IMR-90 (cell line): ENCODE results near the gene SELENOS. TPM values are rescaled to one million over a fixed set of nuclear protein-coding genes. Genes with fewer than 3 reads are reported as not detected.

ENCODE experiments used
- ATAC-seq: fragments of 200-7000 bp; cut with Tn5 transposase; 2 replicates; pipeline ENCODE4 v1.9.1; 2020; ENCODE audit warnings: low read depth, mild to moderate bottlenecking, moderate library complexity
- BruUV-seq: library from RNA; stranded (reverse); fragments of 400-500 nt; replicated peaks from 2 replicates; lab custom pipeline; 2021; lab: Mats Ljungman, UMichigan
- CTCF ChIA-PET: fragments of 300-600 bp; formaldehyde crosslinking; extraction: SDS; loops from one replicate; lab custom pipeline; 2021; ENCODE audit warnings: antibody characterized with exemption; lab: Yijun Ruan, JAX
- POLR2A ChIA-PET: fragments of 300-600 bp; sonication (Branson Sonifier 250); formaldehyde crosslinking; loops from one replicate; lab custom pipeline; 2022; ENCODE audit warnings: antibody characterized with exemption; ENCODE audit not compliant: unreplicated experiment; lab: Charles Lee
- DNase-seq: peaks from one replicate; pipeline ENCODE4 v3.0.0; 2013
- H2AFZ ChIP-seq: replicated peaks from 2 replicates; pipeline ENCODE3; 2013; ENCODE audit warnings: low read length, mild to moderate bottlenecking; ENCODE audit not compliant: poor library complexity
- H2AK5ac ChIP-seq: 2 replicates; pipeline ENCODE4 v1.6.1; 2013; ENCODE audit warnings: low read depth, low read length, inconsistent platforms
- H2AK9ac ChIP-seq: replicated peaks from 2 replicates; pipeline ENCODE3; 2013; ENCODE audit warnings: mild to moderate bottlenecking, low read depth, low read length, moderate library complexity; ENCODE audit not compliant: poor library complexity
- H2BK120ac ChIP-seq: 2 replicates; pipeline ENCODE4 v1.6.1; 2013; ENCODE audit warnings: low read depth, low read length, inconsistent platforms
- H2BK15ac ChIP-seq: 3 replicates; pipeline ENCODE4 v1.6.1; 2013; ENCODE audit warnings: low read depth, low read length, inconsistent platforms
- H2BK20ac ChIP-seq: 2 replicates; pipeline ENCODE4 v1.6.1; 2013; ENCODE audit warnings: low read depth, mild to moderate bottlenecking, inconsistent platforms, low read length, moderate library complexity
- H2BK5ac ChIP-seq: 2 replicates; pipeline ENCODE4 v1.6.1; 2013; ENCODE audit warnings: mild to moderate bottlenecking, low read depth, low read length, inconsistent platforms; ENCODE audit not compliant: poor library complexity, severe bottlenecking
- H3K14ac ChIP-seq: replicated peaks from 2 replicates; pipeline ENCODE4 v1.6.1; 2013; ENCODE audit warnings: low read depth, low read length, inconsistent platforms
- H3K18ac ChIP-seq: 2 replicates; pipeline ENCODE4 v1.6.1; 2013; ENCODE audit warnings: low read depth, low read length, control low read depth
- H3K23ac ChIP-seq: 2 replicates; pipeline ENCODE4 v1.6.1; 2013; ENCODE audit warnings: low read depth, low read length, inconsistent platforms
- H3K27ac ChIP-seq: 2 replicates; pipeline ENCODE4 v1.5.1; 2013; ENCODE audit warnings: mild to moderate bottlenecking, control low read depth, low read length; ENCODE audit not compliant: insufficient read depth
- H3K27me3 ChIP-seq: 2 replicates; pipeline ENCODE4 v1.6.1; 2013; ENCODE audit warnings: low read length; ENCODE audit not compliant: control insufficient read depth, insufficient read depth
- H3K36me3 ChIP-seq: 2 replicates; pipeline ENCODE4 v1.6.1; 2013; ENCODE audit warnings: low read length, mixed read lengths; ENCODE audit not compliant: control insufficient read depth, insufficient read depth
- H3K4ac ChIP-seq: 2 replicates; pipeline ENCODE4 v1.6.1; 2013; ENCODE audit warnings: low read depth, low read length, inconsistent platforms
- H3K4me1 ChIP-seq: 2 replicates; pipeline ENCODE4 v1.6.1; 2013; ENCODE audit warnings: low read length, mixed read lengths; ENCODE audit not compliant: control insufficient read depth, insufficient read depth
- H3K4me2 ChIP-seq: 2 replicates; pipeline ENCODE4 v1.6.1; 2013; ENCODE audit warnings: low read depth, mild to moderate bottlenecking, control low read depth, low read length, moderate library complexity
- H3K4me3 ChIP-seq: 2 replicates; pipeline ENCODE4 v1.5.1; 2013; ENCODE audit warnings: low read depth, mild to moderate bottlenecking, control low read depth, low read length, moderate library complexity; ENCODE audit not compliant: insufficient read depth
- H3K56ac ChIP-seq: 2 replicates; pipeline ENCODE4 v1.6.1; 2013; ENCODE audit warnings: low read length, inconsistent platforms; ENCODE audit not compliant: insufficient read depth; ENCODE audit errors: extremely low read depth
- H3K79me1 ChIP-seq, 2 experiments: 2 replicates each; pipeline ENCODE4 v1.6.1; 2013; ENCODE audit warnings: low read length in 2 of 2, inconsistent platforms in 1 of 2, low read depth in 1 of 2
- H3K9ac ChIP-seq: 2 replicates; pipeline ENCODE4 v1.6.1; 2013; ENCODE audit warnings: low read depth, low read length, control low read depth
- H3K9me1 ChIP-seq: 2 replicates; pipeline ENCODE4 v1.6.1; 2013; ENCODE audit warnings: low read length, inconsistent platforms; ENCODE audit not compliant: insufficient read depth
- H3K9me3 ChIP-seq: 2 replicates; pipeline ENCODE4 v1.6.1; 2013; ENCODE audit warnings: low read length; ENCODE audit not compliant: control insufficient read depth, insufficient read depth
- H4K20me1 ChIP-seq: 2 replicates; pipeline ENCODE4 v1.6.1; 2013; ENCODE audit warnings: low read length, inconsistent platforms; ENCODE audit not compliant: insufficient read depth
- H4K5ac ChIP-seq: 2 replicates; pipeline ENCODE4 v1.6.1; 2013; ENCODE audit warnings: mild to moderate bottlenecking, low read depth, low read length, control low read depth
- H4K8ac ChIP-seq, 2 experiments: 2 replicates each; pipeline ENCODE4 v1.6.1; 2013; ENCODE audit warnings: low read depth in 2 of 2, low read length in 2 of 2, control low read depth in 1 of 2, inconsistent platforms in 1 of 2
- H4K91ac ChIP-seq: 2 replicates; pipeline ENCODE4 v1.6.1; 2013; ENCODE audit warnings: low read depth, low read length, inconsistent platforms; ENCODE audit not compliant: insufficient read depth
- BHLHE40 ChIP-seq: fragments of 150-350 bp; IDR thresholded peaks from 2 replicates; pipeline ENCODE4 v1.6.1; 2016; ENCODE audit warnings: mild to moderate bottlenecking, low read depth, low read length
- CEBPB ChIP-seq: IDR thresholded peaks from 2 replicates; pipeline ENCODE4 v1.6.1; 2012; ENCODE audit warnings: low read depth, low read length, improper control_type of control experiment
- FOS ChIP-seq: fragments of 150-350 bp; IDR thresholded peaks from 2 replicates; pipeline ENCODE4 v1.6.1; 2016; ENCODE audit warnings: low read depth, low read length
- MAFK ChIP-seq: IDR thresholded peaks from 2 replicates; pipeline ENCODE4 v1.6.1; 2012; ENCODE audit warnings: low read depth, low read length, improper control_type of control experiment
- MXI1 ChIP-seq: IDR thresholded peaks from 2 replicates; pipeline ENCODE4 v1.6.1; 2012; ENCODE audit warnings: low read depth, mild to moderate bottlenecking, low read length, moderate library complexity, borderline replicate concordance
- NFE2L2 ChIP-seq: fragments of 150-350 bp; IDR thresholded peaks from 2 replicates; pipeline ENCODE4 v1.6.1; 2016; ENCODE audit warnings: low read depth, mild to moderate bottlenecking, low read length
- SMC3 ChIP-seq: fragments of 150-350 bp; IDR thresholded peaks from 2 replicates; pipeline ENCODE4 v1.6.1; 2016; ENCODE audit warnings: low read depth, mild to moderate bottlenecking, antibody characterized with exemption, low read length, moderate library complexity
- WGBS, 2 experiments: methylation state at CpG; one replicate each; pipeline versions ENCODE4 v1.1.5 to v1.1.7; 2013; ENCODE audit warnings: missing lambda C conversion rate in 2 of 2; ENCODE audit not compliant: insufficient read length in 1 of 2; ENCODE audit errors: extremely low coverage in 2 of 2; 5-methylcytosine and 5-hydroxymethylcytosine counted together
- dilution Hi-C: fragments of 300-500 bp; cut with HindIII; formaldehyde crosslinking; loops from one replicate; pipeline ENCODE4 v1.14.3; 2018; ENCODE audit warnings: low sequenced_read_pairs; ENCODE audit not compliant: unreplicated experiment
- in situ Hi-C: fragments of 300-500 bp; cut with MboI; formaldehyde crosslinking; loops from 3 replicates; pipeline ENCODE4 v1.14.3; 2019; ENCODE audit warnings: low sequenced_read_pairs, inconsistent platforms, mixed read lengths
- intact Hi-C: fragments of 100-400 bp; cut with micrococcal nuclease; formaldehyde crosslinking; loops from 2 replicates; pipeline ENCODE4 v1.10.0; 2022
- polyA plus RNA-seq, 3 experiments: library from polyadenylated mRNA; depleted of rRNA; stranded (reverse); fragments of >200 nt; gene quantifications; 2 replicates each; pipeline ENCODE4 v1.2.3, GENCODE V29; 2012; ENCODE audit warnings: low replicate concordance in 1 of 3
- total RNA-seq: library from RNA; depleted of rRNA; stranded (reverse); fragments of >200 nt; gene quantifications from 2 replicates; pipeline ENCODE4 v1.2.3, GENCODE V29; 2012

SELENOS gene
- total and polyA plus RNA-seq, 2 of the 4 experiments (the other 2 are of a cell fraction) = 39.8 to 77.1 TPM

- peak overlapping the region; percentile 12; the same call in 1 of the 2 replicates for H4K91ac ChIP-seq
- peaks cover 0 to 11% of the 10 kb centered on the region in 2 experiments; a peak in 2 of 4 replicates for H3K79me1 ChIP-seq
- H4K8ac ChIP-seq = peak overlapping the region in 1 of 2 experiments; percentile 62; a peak in 2 of 4 replicates
- WGBS, 2 experiments = 15% methylated on average over 4 of the region's 8 CpGs; no CpG with 5 or more reads in 1 of the 2 experiments
- H3K23ac ChIP-seq = peak overlapping the region; percentile 26; the same call in 1 of the 2 replicates
- H3K9me1 ChIP-seq = no peaks in the 10 kb centered on the region
- DNase-seq = peak; percentile 92
- H3K36me3 ChIP-seq = no peaks in the 10 kb centered on the region
- no peaks in the 10 kb centered on the region for H3K9me3 ChIP-seq
- no TSS peak for BruUV-seq
- H3K27me3 ChIP-seq = no peaks in the 10 kb centered on the region
- intact Hi-C loops (loop anchor here (5.0 kb wide), 2 partner anchors 338 to 628 kb away; partner anchors contain the start of gene LRRK1), dilution Hi-C loops (no loop called here), in situ Hi-C loops (loop anchor here (5.0 to 25.0 kb wide), 4 partner anchors 163 to 543 kb away; partner anchors contain the start of gene LRRK1)
- H4K20me1 ChIP-seq = peaks cover 2% of the 10 kb centered on the region
- H3K4me1 ChIP-seq = peaks cover 10% of the 10 kb centered on the region
- peak overlapping the region; percentile 2 for H3K18ac ChIP-seq
- peak overlapping the region; percentile 65; the same call in 1 of the 2 replicates for H2BK120ac ChIP-seq
- no peak overlapping the region; the same call in 1 of the 2 replicates for H2AK5ac ChIP-seq
- no peak overlapping the region for H2BK15ac ChIP-seq
- ChIA-PET CTCF (interaction anchor here (0.6 to 0.8 kb wide), 3 partner anchors 207 to 247 kb away, joined by 3 to 4 read pairs (median 3); no protein-coding TSS in a partner anchor), POLR2A (interaction anchor here (0.7 kb wide), 1 partner anchor 233 kb away, joined by 3 read pairs; no protein-coding TSS in a partner anchor)
- H3K9ac ChIP-seq = no peak overlapping the region; the same call in 1 of the 2 replicates
- H4K5ac ChIP-seq = peak overlapping the region; percentile 0; the same call in 1 of the 2 replicates
- no peak overlapping the region for H3K4ac ChIP-seq
- H3K4me2 ChIP-seq = peak overlapping the region; percentile 8; the same call in 1 of the 2 replicates
- 0 out of 2 replicates have a peak overlapping the region, but pooled peaks have one; percentile 62 for H3K14ac ChIP-seq
- 0 out of 2 replicates have a peak, but pooled peaks have one; percentile 5 for ATAC-seq
- no peak overlapping the region for H3K56ac ChIP-seq
- peak overlapping the region; percentile 6; the same call in 1 of the 2 replicates for H3K27ac ChIP-seq
- peak overlapping the region; percentile 38 for H2AK9ac ChIP-seq
- TF ChIP-seq MAFK (peak; percentile 38), FOS (peak; percentile 61; the same call in 1 of the 2 replicates), NFE2L2 (peak; percentile 84), SMC3 (no peak), BHLHE40 (peak; percentile 79), MXI1 (no peak), CEBPB (no peak)
- peak overlapping the region; percentile 80 for H2AFZ ChIP-seq
- no peak overlapping the region for H2BK5ac ChIP-seq
- peak overlapping the region; percentile 5; the same call in 1 of the 2 replicates for H2BK20ac ChIP-seq
- H3K4me3 ChIP-seq = no peak overlapping the region
Measured at GRCh38 chr15:101255615-101256241, 21.6 kb downstream of the SELENOS start.
